Colonic mucosa (tissue), 4 donors: ENCODE data around the gene MALT1. TPM values are rescaled to one million over a fixed set of nuclear protein-coding genes. Genes with fewer than 3 reads are reported as not detected.
"Not testable (repeated sequence)": the region's sequence is repeated elsewhere in the genome, so short reads cannot be mapped to it uniquely, and the experiment has no call there.

Experiments used
- DNase-seq: peaks from one replicate; pipeline ENCODE4 v3.0.0-alpha.2; 2020
- H3K27ac ChIP-seq: fragments of 200-600 bp; one replicate; pipeline ENCODE4 v1.8.0; 2021
- H3K27me3 ChIP-seq: fragments of 200-600 bp; one replicate; pipeline ENCODE4 v1.8.0; 2021
- H3K36me3 ChIP-seq: fragments of 200-600 bp; one replicate; pipeline ENCODE4 v1.8.0; 2021
- H3K4me1 ChIP-seq: fragments of 200-600 bp; one replicate; pipeline ENCODE4 v1.8.0; 2021; ENCODE audit warnings: mild to moderate bottlenecking
- H3K4me3 ChIP-seq: fragments of 200-600 bp; one replicate; pipeline ENCODE4 v1.8.0; 2021
- H3K9ac ChIP-seq, 2 donors: one replicate each; pipeline ENCODE4 v1.7.0; 2013; ENCODE audit warnings: control low read depth in 2 of 2, low read depth in 2 of 2, low read length in 2 of 2
- H3K9me3 ChIP-seq: fragments of 200-600 bp; one replicate; pipeline ENCODE4 v1.8.0; 2021
- CTCF ChIP-seq: fragments of 200-600 bp; IDR thresholded peaks from one replicate; pipeline ENCODE4 v1.8.0; 2022; ENCODE audit warnings: antibody characterized with exemption, mild to moderate bottlenecking
- intact Hi-C: fragments of 100-400 bp; cut with DNase I; formaldehyde crosslinking; loops from one replicate; pipeline ENCODE4 v1.14.1; 2022
- total RNA-seq, 2 donors: library from RNA; stranded (reverse); fragmentation: NEBNext Ultra II Directional in 1 of 2; extraction: Animal tissue kit (Norgen Biotek cat#: 25700) in 1 of 2; gene quantifications; one replicate each; pipeline ENCODE4 v1.2.1, GENCODE V29; 2021
- donor health status: healthy.
- donor health status: DM: no; HTN: no; CAD: no.
- donor health status: DM: no; HTN: no; CAD: no.

Gene MALT1
- total RNA-seq, 2 donors from 2014 or later = 22.1 to 30.9 TPM

GRCh38 chr18:58646334-58646862, 24.9 kb upstream of the MALT1 start:
- Histone ChIP-seq H3K4me3 (no peak overlapping the region), H3K27me3 (no peaks in the 10 kb centered on the region), H3K27ac (no peak overlapping the region), H3K9me3 (no peaks in the 10 kb centered on the region), H3K9ac (no peak overlapping the region), H3K4me1 (no peaks in the 10 kb centered on the region), H3K36me3 (no peaks in the 10 kb centered on the region)
- no peak for DNase-seq
- intact Hi-C loops = no loop called here
- no peak for TF ChIP-seq CTCF

- no peaks in the 10 kb centered on the region for H3K9me3 ChIP-seq
- no peak for TF ChIP-seq CTCF
- no peaks in the 10 kb centered on the region for H3K4me1 ChIP-seq
- H3K27ac ChIP-seq = no peak overlapping the region
- H3K9ac ChIP-seq = no peak overlapping the region
- DNase-seq = no peak
- no peak overlapping the region for H3K4me3 ChIP-seq
- intact Hi-C loops = no loop called here
- H3K36me3 ChIP-seq = no peaks in the 10 kb centered on the region
- no peaks in the 10 kb centered on the region for H3K27me3 ChIP-seq
These were observed 21.1 kb upstream of the MALT1 start for GRCh38 chr18:58649966-58650816.

- H3K4me1 ChIP-seq, H3K27ac ChIP-seq, H3K27me3 ChIP-seq, H3K4me3 ChIP-seq, H3K36me3 ChIP-seq, H3K9ac ChIP-seq, intact Hi-C loops, H3K9me3 ChIP-seq, DNase-seq: not testable (repeated sequence)
These were observed 20.4 kb upstream of the MALT1 start for GRCh38 chr18:58650830-58651229.

GRCh38 chr18:58653144-58653722, 18.0 kb upstream of the MALT1 start:
- H3K9me3 ChIP-seq, H3K36me3 ChIP-seq, H3K4me1 ChIP-seq, H3K4me3 ChIP-seq, DNase-seq, H3K27me3 ChIP-seq, intact Hi-C loops, H3K9ac ChIP-seq, H3K27ac ChIP-seq: not testable (repeated sequence)

GRCh38 chr18:58653814-58654509, 17.3 kb upstream of the MALT1 start:
- H3K9me3 ChIP-seq = no peaks in the 10 kb centered on the region
- no peak overlapping the region for H3K9ac ChIP-seq
- no peaks in the 10 kb centered on the region for H3K27me3 ChIP-seq
- no peaks in the 10 kb centered on the region for H3K4me1 ChIP-seq
- H3K36me3 ChIP-seq = no peaks in the 10 kb centered on the region
- intact Hi-C loops = no loop called here
- H3K27ac ChIP-seq = no peak overlapping the region
- no peak for DNase-seq
- no peak for TF ChIP-seq CTCF
- H3K4me3 ChIP-seq = no peak overlapping the region

- Histone ChIP-seq H3K27me3 (no peaks in the 10 kb centered on the region), H3K27ac (no peak overlapping the region), H3K9me3 (no peaks in the 10 kb centered on the region), H3K4me1 (no peaks in the 10 kb centered on the region), H3K9ac (no peak overlapping the region), H3K4me3 (no peak overlapping the region), H3K36me3 (no peaks in the 10 kb centered on the region)
- intact Hi-C loops = no loop called here
- no peak for DNase-seq
- TF ChIP-seq CTCF = no peak
These were observed 16.2 kb upstream of the MALT1 start for GRCh38 chr18:58654896-58655614.
